AG09309 (cell line): ENCODE results near the gene ATP1A2.

Experiments used
- DNase-seq: peaks from one replicate; pipeline ENCODE4 v3.0.0-alpha.2; 2010; ENCODE audit warnings: low read depth
- H3K4me3 ChIP-seq: 2 replicates; pipeline ENCODE4 v1.5.1; 2011; ENCODE audit warnings: mild to moderate bottlenecking, low read depth, low read length, moderate library complexity; ENCODE audit not compliant: control insufficient read depth
- TF ChIP-seq, protein P1 (sequence below): IDR thresholded peaks from 2 replicates; pipeline ENCODE4 v1.5.1; 2011; ENCODE audit warnings: mild to moderate bottlenecking, low read depth, low read length, inconsistent platforms; ENCODE audit not compliant: insufficient read depth, control insufficient read depth; ENCODE audit errors: missing control alignments

ATP1A2 gene

DNA sequence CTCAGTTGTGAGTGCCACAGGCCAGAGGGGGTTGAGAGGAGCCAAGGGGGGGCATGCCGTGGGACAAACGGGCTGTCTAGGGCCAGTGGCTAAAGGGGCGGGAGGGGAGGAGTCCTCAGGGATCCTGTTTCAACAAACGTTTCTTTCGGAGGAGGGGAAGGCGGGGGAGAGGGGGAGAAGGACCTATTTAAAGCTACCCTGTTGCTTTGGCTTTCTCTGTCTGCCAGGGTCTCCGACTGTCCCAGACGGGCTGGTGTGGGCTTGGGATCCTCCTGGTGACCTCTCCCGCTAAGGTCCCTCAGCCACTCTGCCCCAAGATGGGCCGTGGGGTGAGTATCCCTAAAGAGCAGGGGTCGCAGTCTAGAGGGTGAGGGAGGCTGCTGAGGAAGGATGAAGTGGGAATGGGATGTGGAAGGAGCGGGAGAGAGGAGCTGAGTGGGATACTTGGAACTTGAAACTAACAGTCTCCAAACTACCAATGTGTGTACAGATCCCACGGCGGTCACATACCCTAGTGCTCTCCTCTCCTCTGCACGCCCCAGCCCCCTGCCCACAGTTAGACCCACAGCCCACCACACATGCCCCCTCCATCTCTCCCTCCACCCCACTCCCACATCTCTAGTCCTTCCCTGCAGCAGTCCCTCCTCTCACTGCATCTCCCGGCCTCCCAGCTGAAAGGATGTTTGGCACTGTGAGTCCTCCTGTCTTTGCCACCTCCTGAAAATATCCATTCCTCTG is at the start of gene ATP1A2:
Gene ATP1A2, plus strand, starts transcription at position 215 of the 738 bp plus-strand sequence. Its CDS starts 103 bp downstream, at position 318.
- TF ChIP-seq, protein P1, sequence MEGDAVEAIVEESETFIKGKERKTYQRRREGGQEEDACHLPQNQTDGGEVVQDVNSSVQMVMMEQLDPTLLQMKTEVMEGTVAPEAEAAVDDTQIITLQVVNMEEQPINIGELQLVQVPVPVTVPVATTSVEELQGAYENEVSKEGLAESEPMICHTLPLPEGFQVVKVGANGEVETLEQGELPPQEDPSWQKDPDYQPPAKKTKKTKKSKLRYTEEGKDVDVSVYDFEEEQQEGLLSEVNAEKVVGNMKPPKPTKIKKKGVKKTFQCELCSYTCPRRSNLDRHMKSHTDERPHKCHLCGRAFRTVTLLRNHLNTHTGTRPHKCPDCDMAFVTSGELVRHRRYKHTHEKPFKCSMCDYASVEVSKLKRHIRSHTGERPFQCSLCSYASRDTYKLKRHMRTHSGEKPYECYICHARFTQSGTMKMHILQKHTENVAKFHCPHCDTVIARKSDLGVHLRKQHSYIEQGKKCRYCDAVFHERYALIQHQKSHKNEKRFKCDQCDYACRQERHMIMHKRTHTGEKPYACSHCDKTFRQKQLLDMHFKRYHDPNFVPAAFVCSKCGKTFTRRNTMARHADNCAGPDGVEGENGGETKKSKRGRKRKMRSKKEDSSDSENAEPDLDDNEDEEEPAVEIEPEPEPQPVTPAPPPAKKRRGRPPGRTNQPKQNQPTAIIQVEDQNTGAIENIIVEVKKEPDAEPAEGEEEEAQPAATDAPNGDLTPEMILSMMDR: no peak
- H3K4me3 ChIP-seq: no peak within 1 kb of the TSS
- no peak for DNase-seq

DNA sequence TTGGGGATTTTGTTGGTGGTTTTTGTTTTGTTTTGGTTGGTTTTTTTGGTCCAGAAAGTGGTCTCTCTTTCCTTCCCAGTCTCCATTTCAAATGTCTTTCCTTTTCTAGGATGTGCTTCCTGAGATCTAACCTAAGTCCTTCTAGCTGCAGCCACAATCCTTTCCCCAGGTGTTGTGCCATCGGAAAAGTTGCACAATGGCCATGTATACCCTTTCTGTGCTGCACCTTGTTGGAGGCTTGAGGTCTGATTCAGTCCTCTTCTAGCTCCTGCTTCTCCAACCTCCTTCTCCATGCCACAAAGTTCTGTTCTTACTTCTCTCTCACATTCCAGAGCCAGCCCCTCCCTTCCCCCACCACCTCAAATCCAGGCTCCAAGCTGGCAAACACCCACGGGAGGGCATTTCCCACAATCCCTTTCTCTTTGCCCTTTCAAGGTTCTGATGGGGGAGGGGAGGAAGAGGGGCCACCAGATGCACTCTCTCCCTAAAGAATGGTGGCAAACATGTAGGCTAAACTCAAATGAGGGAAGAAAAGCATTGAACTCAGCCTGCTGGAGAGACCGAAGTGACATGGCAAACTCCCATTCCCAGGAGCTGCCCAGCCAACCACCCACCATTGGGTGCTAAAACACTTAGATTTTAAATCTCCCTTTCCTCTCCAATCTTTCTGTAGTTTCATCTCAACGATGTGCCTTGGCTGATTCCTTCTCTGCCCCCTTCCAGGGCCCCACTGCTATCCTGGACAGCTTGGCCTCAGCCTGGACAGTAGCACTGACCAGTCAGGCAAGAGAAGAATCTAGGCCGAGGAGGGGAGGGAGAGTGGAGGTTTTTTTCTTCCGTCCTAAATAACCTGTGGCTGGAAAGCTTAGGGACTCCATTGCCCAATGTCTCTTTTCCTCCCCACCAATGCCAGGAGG is 48.5 kb upstream of the ATP1A2 start:
- no peak overlapping the region for H3K4me3 ChIP-seq
- no peak for DNase-seq
- TF ChIP-seq, protein P1: no peak

DNA sequence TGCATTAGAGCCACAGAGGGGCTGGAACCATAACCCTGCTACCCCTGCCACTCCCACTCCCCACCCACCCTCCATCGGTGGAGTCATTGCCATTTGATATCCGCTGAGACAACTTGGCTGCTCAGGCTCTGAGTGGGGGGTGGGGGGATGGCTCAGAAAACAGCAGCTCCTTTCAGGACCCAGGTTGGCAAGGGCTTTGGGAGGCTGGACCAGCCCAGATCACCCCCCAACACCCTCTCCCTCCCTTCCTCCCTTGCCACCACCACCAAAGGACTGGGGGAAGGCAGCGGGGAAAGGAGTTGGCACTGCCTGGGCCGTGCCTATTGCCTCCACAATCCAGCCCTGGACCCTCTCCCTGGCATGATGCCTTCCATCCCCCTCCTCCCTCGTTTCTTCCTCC is 47.3 kb upstream of the ATP1A2 start:
- DNase-seq: no peak
- TF ChIP-seq, protein P1: no peak
- no peak overlapping the region for H3K4me3 ChIP-seq

DNA sequence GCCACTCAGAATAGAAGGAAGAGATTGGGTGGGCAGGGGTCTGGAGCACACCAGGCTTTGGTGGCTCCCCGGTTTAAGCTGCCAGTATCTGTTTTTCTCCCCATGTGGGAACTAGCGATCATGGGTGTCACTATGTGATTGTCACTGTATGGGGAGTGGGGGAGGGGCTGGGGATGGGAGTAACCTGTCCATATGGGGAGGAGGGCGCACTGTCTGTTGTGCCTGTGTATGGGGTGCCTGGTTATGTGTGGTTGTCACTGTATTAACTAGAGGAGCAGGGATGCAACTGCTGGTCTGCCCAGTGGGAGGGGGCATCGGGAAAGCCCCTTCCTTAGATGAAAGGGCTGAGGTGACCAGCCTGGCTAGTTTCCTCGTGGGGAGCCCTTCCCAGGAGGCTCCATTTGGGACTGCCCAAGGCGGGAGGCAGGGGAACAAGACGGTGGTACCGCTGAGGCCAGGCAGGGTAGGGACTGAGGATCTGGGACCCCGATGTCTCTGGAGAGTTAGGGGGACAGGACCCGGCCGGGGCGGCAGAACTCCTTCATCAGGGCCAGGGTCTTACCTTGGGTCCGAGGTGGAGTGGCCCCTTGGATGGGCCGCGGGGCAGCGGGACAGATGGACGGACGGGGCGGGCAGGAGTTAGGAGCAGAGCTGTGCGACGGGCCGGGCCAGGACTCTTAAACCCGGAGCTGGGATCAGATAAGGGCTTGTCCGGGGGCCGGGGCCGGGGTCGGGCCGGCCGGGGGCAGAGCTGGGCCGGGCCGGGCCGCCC is 45.9 kb upstream of the ATP1A2 start, which contains the start of gene KCNJ10:
Gene KCNJ10, minus strand, starts transcription at position 701 of the 772 bp plus-strand sequence. CDS start 27,628 bp downstream, outside the sequence.
- H3K4me3 ChIP-seq: peak within 1 kb of the TSS; percentile 33
- no peak for DNase-seq

DNA sequence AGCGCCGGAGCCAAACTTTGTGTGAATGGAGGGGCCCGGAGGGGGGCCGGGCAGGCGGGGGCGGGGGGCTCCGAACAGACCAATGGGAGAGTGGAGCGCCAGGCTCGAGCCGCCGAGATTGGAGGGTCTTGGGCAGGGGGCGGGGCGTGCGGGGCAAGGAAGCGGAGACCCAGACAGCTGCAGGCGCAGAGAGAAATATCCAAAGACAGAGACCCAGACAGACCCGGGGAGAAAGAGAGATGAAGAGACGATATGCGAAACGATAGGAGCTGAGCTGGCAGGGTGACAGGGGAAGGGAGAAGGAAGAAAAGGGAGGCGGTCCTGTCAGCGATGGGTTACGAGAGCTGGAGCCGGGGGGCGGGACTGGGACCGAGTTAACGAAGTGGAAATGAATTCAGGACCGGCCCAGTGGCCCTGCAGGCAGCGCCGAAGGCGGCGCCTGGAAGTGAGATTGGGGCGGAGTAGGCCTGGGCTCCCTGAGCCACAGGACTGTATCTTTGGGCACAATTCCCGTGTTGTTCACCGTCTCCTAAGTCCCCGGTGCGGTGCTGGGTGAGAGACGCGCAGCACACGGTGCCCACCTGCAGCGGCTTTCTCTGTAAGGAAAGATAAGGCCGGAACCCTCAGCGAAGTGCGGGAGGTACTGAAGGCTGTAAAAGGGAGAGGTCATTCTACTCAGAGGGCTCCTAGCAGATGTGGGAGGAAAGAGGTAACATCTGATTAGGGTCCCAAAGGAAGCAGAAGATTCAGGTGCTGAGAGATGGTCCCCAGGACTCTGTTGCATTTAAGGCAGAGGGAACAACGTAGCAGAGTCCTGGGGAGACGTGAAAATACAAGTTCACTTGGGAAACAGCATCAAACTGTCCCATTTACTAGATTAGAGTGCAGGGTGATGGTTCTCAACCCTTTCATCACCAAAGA is 45.1 kb upstream of the ATP1A2 start:
- H3K4me3 ChIP-seq: peak overlapping the region; percentile 33
- DNase-seq: no peak
- TF ChIP-seq, protein P1: no peak

More for the DNA sequence above, 45.9 kb upstream of the ATP1A2 start, which contains the start of gene KCNJ10:
- TF ChIP-seq, protein P1: no peak
